CD14-positive monocyte (primary cell): ENCODE data around the gene PCNT. TPM values are rescaled to one million over a fixed set of nuclear protein-coding genes. Genes with fewer than 3 reads are reported as not detected.

Experiments used
- DNase-seq, 3 donors: peaks; one replicate each; pipeline ENCODE4 v3.0.0-alpha.2; 2011 to 2022
- H2AFZ ChIP-seq: 2 replicates; pipeline ENCODE4 v1.6.0; 2012; ENCODE audit warnings: mild to moderate bottlenecking, low read depth, low read length, inconsistent platforms; ENCODE audit not compliant: insufficient read depth, poor library complexity, severe bottlenecking
- H3K27ac ChIP-seq, 2 donors: 1 replicate in 1 of 2; 2 replicates in 1 of 2; pipeline ENCODE4 v1.5.1; 2012 to 2013; ENCODE audit warnings: low read length in 2 of 2, control low read depth in 1 of 2, inconsistent platforms in 1 of 2, low read depth in 1 of 2, mild to moderate bottlenecking in 1 of 2
- H3K27me3 ChIP-seq, 2 donors: one replicate each; pipeline versions ENCODE4 v1.6.0 to v1.6.1; 2011 to 2013; ENCODE audit warnings: low read length in 2 of 2; ENCODE audit not compliant: control insufficient read depth in 2 of 2, insufficient read depth in 2 of 2
- H3K36me3 ChIP-seq, 2 donors: replicated peaks in 1 of 2; 1 replicate in 1 of 2; 2 replicates in 1 of 2; pipeline versions ENCODE4 v1.5.1 to v1.6.1; 2012 to 2013; ENCODE audit warnings: low read length in 2 of 2, control low read depth in 1 of 2, inconsistent platforms in 1 of 2, mild to moderate bottlenecking in 1 of 2; ENCODE audit not compliant: insufficient read depth in 2 of 2, control insufficient read depth in 1 of 2
- H3K4me1 ChIP-seq, 2 donors: 1 replicate in 1 of 2; 2 replicates in 1 of 2; pipeline versions ENCODE4 v1.5.1 to v1.6.1; 2012 to 2013; ENCODE audit warnings: low read length in 2 of 2, control low read depth in 1 of 2, inconsistent platforms in 1 of 2, mild to moderate bottlenecking in 1 of 2, moderate library complexity in 1 of 2; ENCODE audit not compliant: insufficient read depth in 2 of 2, control insufficient read depth in 1 of 2
- H3K4me2 ChIP-seq: replicated peaks from 2 replicates; pipeline ENCODE3; 2012; ENCODE audit warnings: low read length, moderate library complexity, mild to moderate bottlenecking; ENCODE audit not compliant: poor library complexity, severe bottlenecking; ENCODE audit errors: extremely low read depth
- H3K4me3 ChIP-seq, 3 experiments: fragments of 200-600 bp in 1 of 3; sonication (generic) in 1 of 3; replicated peaks in 1 of 3; 1 replicate in 2 of 3; 2 replicates in 1 of 3; pipeline ENCODE4 v1.5.1; 2011 to 2013; ENCODE audit warnings: low read length in 3 of 3, mild to moderate bottlenecking in 3 of 3, control low read depth in 2 of 3, low read depth in 2 of 3, inconsistent platforms in 1 of 3, moderate library complexity in 1 of 3
- H3K79me2 ChIP-seq: 2 replicates; pipeline ENCODE4 v1.6.0; 2012; ENCODE audit warnings: mild to moderate bottlenecking, control low read depth, inconsistent platforms, low read length, moderate library complexity; ENCODE audit not compliant: insufficient read depth
- H3K9ac ChIP-seq: 2 replicates; pipeline ENCODE4 v1.6.0; 2017; ENCODE audit warnings: low read length, mild to moderate bottlenecking; ENCODE audit not compliant: insufficient read depth, poor library complexity, severe bottlenecking
- H3K9me3 ChIP-seq, 2 donors: replicated peaks in 1 of 2; 1 replicate in 1 of 2; 2 replicates in 1 of 2; pipeline versions ENCODE4 v1.5.1 to v1.6.1; 2012 to 2013; ENCODE audit warnings: low read length in 2 of 2, control low read depth in 1 of 2; ENCODE audit not compliant: control insufficient read depth in 1 of 2, insufficient read depth in 1 of 2
- H4K20me1 ChIP-seq: 2 replicates; pipeline ENCODE4 v1.6.0; 2012; ENCODE audit warnings: mild to moderate bottlenecking, low read length, control low read depth, moderate library complexity; ENCODE audit not compliant: insufficient read depth
- H3K27ac Mint-ChIP-seq, 7 donors: one replicate each; pipeline ENCODE4 v1.8.0; 2020; ENCODE audit warnings: mild to moderate bottlenecking in 7 of 7, mixed read lengths in 7 of 7, moderate library complexity in 6 of 7, inconsistent platforms in 2 of 7
- H3K27me3 Mint-ChIP-seq, 3 donors: one replicate each; pipeline ENCODE4 v1.8.0; 2021 to 2022; ENCODE audit warnings: low read depth in 3 of 3, mild to moderate bottlenecking in 3 of 3, mixed read lengths in 3 of 3, moderate library complexity in 3 of 3, inconsistent platforms in 1 of 3
- H3K36me3 Mint-ChIP-seq, 2 donors: one replicate each; pipeline ENCODE4 v1.8.0; 2020; ENCODE audit warnings: mixed read lengths in 2 of 2, inconsistent platforms in 1 of 2, mild to moderate bottlenecking in 1 of 2
- H3K4me1 Mint-ChIP-seq: one replicate; pipeline ENCODE4 v1.8.0; 2020; ENCODE audit warnings: mild to moderate bottlenecking, mixed read lengths
- H3K4me3 Mint-ChIP-seq, 2 donors: one replicate each; pipeline ENCODE4 v1.8.0; 2020; ENCODE audit warnings: mild to moderate bottlenecking in 2 of 2, mixed read lengths in 2 of 2, moderate library complexity in 1 of 2
- H3K9me3 Mint-ChIP-seq, 7 donors: one replicate each; pipeline ENCODE4 v1.8.0; 2020 to 2022; ENCODE audit warnings: mixed read lengths in 7 of 7, mild to moderate bottlenecking in 6 of 7, moderate library complexity in 6 of 7, inconsistent platforms in 2 of 7
- CTCF ChIP-seq: fragments of 200-600 bp; IDR thresholded peaks from one replicate; pipeline ENCODE4 v1.8.0; 2022; ENCODE audit warnings: antibody characterized with exemption, mild to moderate bottlenecking
- WGBS: methylation state at CpG from one replicate; pipeline ENCODE4 v1.1.5; 2013; ENCODE audit warnings: missing lambda C conversion rate; ENCODE audit not compliant: insufficient coverage; 5-methylcytosine and 5-hydroxymethylcytosine counted together
- intact Hi-C, 2 donors: fragments of 100-400 bp; cut with micrococcal nuclease; formaldehyde crosslinking; loops; one replicate each; pipeline versions ENCODE4 v1.15.0 to v1.15.1; 2023
- polyA plus RNA-seq, 3 donors: library from polyadenylated mRNA; depleted of rRNA in 1 of 3; unstranded in 2 of 3; stranded (reverse) in 1 of 3; fragments of 300-500 nt in 2 of 3; fragments of >200 nt in 1 of 3; fragmentation: Illumina TruSeq in 2 of 3; gene quantifications; 1 replicate in 2 of 3; 2 replicates in 1 of 3; pipeline ENCODE4 v1.2.3, GENCODE V29; 2012 to 2021

PCNT gene
- polyA plus RNA-seq, 3 donors, result 4.2 to 16.3 (median 5.1) TPM

- Histone ChIP-seq H2AFZ (no peak overlapping the region), H3K4me1 (no peaks in the 10 kb centered on the region), H3K27ac (no peak overlapping the region), H3K4me2 (no peak overlapping the region), H3K4me3 (no peak overlapping the region), H3K9me3 (no peaks in the 10 kb centered on the region), H3K79me2 (no peaks in the 10 kb centered on the region), H3K36me3 (peaks cover 32 to 77% of the 10 kb centered on the region in 2 donors), H3K9ac (no peak overlapping the region), H4K20me1 (no peaks in the 10 kb centered on the region), H3K27me3 (no peaks in the 10 kb centered on the region)
- intact Hi-C loops, result no loop called here
- DNase-seq, result no peak
- Mint-ChIP-seq H3K9me3 (no peaks in the 10 kb centered on the region), H3K27ac (peak overlapping the region in 1 of 7 donors; percentile 25), H3K36me3 (peaks cover 52 to 76% of the 10 kb centered on the region in 2 donors), H3K4me3 (no peak overlapping the region), H3K4me1 (peaks cover 2% of the 10 kb centered on the region), H3K27me3 (no peaks in the 10 kb centered on the region)
- 97% methylated on average over 19 of the region's 23 CpGs for WGBS
- TF ChIP-seq CTCF, result no peak
Measured at GRCh38 chr21:46421191-46421750, 97.3 kb downstream of the PCNT start.

- Histone ChIP-seq H3K4me1 (no peaks in the 10 kb centered on the region), H3K27ac (no peak overlapping the region), H3K27me3 (no peaks in the 10 kb centered on the region), H3K9me3 (no peaks in the 10 kb centered on the region), H3K4me2 (no peak overlapping the region), H3K4me3 (no peak overlapping the region), H4K20me1 (no peaks in the 10 kb centered on the region), H3K9ac (no peak overlapping the region), H3K36me3 (peaks cover 31 to 77% of the 10 kb centered on the region in 2 donors), H3K79me2 (no peaks in the 10 kb centered on the region), H2AFZ (no peak overlapping the region)
- intact Hi-C loops, result no loop called here
- H3K27ac Mint-ChIP-seq, result no peak overlapping the region
- H3K36me3 Mint-ChIP-seq, result peaks cover 47 to 73% of the 10 kb centered on the region in 2 donors
- DNase-seq, result no peak
- H3K27me3 Mint-ChIP-seq, result no peaks in the 10 kb centered on the region
- no peak overlapping the region for H3K4me3 Mint-ChIP-seq
- TF ChIP-seq CTCF, result no peak
- 96% methylated on average over 35 of the region's 35 CpGs for WGBS
- H3K9me3 Mint-ChIP-seq, result no peaks in the 10 kb centered on the region
- peaks cover 2% of the 10 kb centered on the region for H3K4me1 Mint-ChIP-seq
Measured at GRCh38 chr21:46421756-46422555, 98.0 kb downstream of the PCNT start.
